Activated naive CD4-positive, alpha-beta T cell treated with anti-CD3 and anti-CD28 coated beads for 36 hours (primary cell): ENCODE data around the gene FKBP7. TPM values are rescaled to one million over a fixed set of nuclear protein-coding genes. Genes with fewer than 3 reads are reported as not detected.

Experiments used
- CTCF ChIA-PET: fragments of 350-600 bp; sonication (Branson Sonifier 250); formaldehyde crosslinking; loops from one replicate; lab custom pipeline; 2021; ENCODE audit warnings: antibody characterized with exemption; lab: Charles Lee
- DNase-seq: peaks from one replicate; pipeline ENCODE4 v3.0.0-alpha.2; 2020
- H3K27ac Mint-ChIP-seq: one replicate; pipeline ENCODE4 v1.8.0; 2021; ENCODE audit warnings: mild to moderate bottlenecking, mixed read lengths
- H3K27me3 Mint-ChIP-seq: one replicate; pipeline ENCODE4 v1.8.0; 2021; ENCODE audit warnings: low read depth, mixed read lengths
- H3K36me3 Mint-ChIP-seq: one replicate; pipeline ENCODE4 v1.8.0; 2021; ENCODE audit warnings: low read depth, mixed read lengths
- H3K4me1 Mint-ChIP-seq: one replicate; pipeline ENCODE4 v1.8.0; 2021; ENCODE audit warnings: low read depth, mixed read lengths
- H3K4me3 Mint-ChIP-seq: one replicate; pipeline ENCODE4 v1.8.0; 2021; ENCODE audit warnings: mild to moderate bottlenecking, moderate library complexity, mixed read lengths
- H3K9me3 Mint-ChIP-seq: one replicate; pipeline ENCODE4 v1.8.0; 2021; ENCODE audit warnings: mixed read lengths
- intact Hi-C: fragments of 100-400 bp; cut with micrococcal nuclease; formaldehyde crosslinking; loops from one replicate; pipeline ENCODE4 v1.15.1; 2023
- total RNA-seq, 2 experiments: library from RNA; stranded (reverse); gene quantifications; one replicate each; pipeline ENCODE4 v1.2.3, GENCODE V29; 2021

FKBP7 gene
- total RNA-seq, 2 experiments from 2014 or later = 2.2 to 3.1 TPM

DNA sequence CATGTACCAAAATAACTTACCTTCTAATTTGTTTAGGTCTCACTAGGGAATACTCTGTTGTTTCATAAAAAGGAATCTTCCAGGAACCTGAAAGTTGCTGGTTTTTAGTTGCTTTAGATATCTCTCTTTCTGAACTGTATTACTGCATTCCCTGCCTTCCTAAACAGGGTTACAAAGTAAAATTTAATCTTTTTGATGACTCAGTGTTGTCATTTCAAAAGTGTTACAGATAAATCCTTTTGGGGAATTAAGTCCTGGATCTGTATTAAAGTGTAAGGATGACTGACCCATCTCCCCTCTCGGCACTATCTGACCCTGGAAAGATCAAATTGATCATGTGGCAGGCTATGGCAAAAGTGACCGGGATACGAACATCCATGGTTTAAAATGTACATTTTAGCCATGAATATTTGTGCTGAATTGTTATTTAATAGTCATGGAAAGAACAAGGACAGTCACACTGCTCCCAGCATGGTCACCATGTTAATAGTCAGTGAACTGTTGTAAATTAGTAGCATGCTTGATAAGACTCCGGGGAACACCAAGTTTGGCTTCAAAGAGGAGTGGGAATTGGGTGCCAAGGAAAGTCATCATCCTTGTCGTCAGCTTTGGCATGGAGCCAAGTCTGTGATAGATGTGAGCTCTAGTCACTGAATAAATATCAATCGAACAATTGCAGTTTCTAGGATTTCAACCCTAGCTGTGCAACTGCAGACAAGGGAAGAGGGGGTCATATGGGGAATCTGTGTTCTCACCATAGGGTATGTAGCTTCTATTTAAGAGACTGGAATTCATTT, 6.0 kb upstream of the FKBP7 start:
- Mint-ChIP-seq H3K4me3 (no peak overlapping the region), H3K4me1 (peaks cover 39% of the 10 kb centered on the region), H3K9me3 (no peaks in the 10 kb centered on the region), H3K36me3 (peaks cover 16% of the 10 kb centered on the region), H3K27me3 (no peaks in the 10 kb centered on the region), H3K27ac (no peak overlapping the region)
- CTCF ChIA-PET = interaction anchor here (0.7 kb wide), 1 partner anchor 21 kb away, joined by 4 read pairs; no protein-coding TSS in a partner anchor
- intact Hi-C loops = no loop called here
- DNase-seq = no peak

DNA sequence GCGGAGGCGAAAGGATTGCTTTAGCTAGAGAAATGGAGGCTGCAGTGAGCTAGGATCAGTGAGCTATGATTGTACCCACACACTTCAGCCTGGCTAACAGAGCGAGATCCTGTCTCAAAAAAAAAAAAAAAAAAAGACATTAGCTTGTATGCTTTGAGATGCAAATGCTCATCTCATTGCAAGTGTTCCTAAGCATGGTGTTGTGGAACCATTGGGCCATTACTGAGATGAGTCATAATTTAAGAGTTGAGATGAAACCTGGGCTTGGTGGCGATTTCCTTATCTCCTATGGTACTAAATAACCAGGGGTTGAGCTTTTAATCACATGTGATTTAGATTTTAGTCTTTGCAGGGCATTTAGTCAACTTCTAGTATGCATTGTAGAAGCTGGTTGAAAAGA, 4.0 kb upstream of the FKBP7 start:
- Mint-ChIP-seq H3K9me3 (no peaks in the 10 kb centered on the region), H3K36me3 (peaks cover 14% of the 10 kb centered on the region), H3K4me1 (peaks cover 39% of the 10 kb centered on the region), H3K27ac (no peak overlapping the region), H3K27me3 (no peaks in the 10 kb centered on the region), H3K4me3 (peak overlapping the region; percentile 44)
- CTCF ChIA-PET = interaction anchor here (0.5 to 1.9 kb wide), 7 partner anchors 13 to 1318 kb away, joined by 3 to 7 read pairs (median 4); partner anchors contain the start of genes PJVK, PRKRA and RBM45
- DNase-seq = peak; percentile 13
- intact Hi-C loops = no loop called here

DNA sequence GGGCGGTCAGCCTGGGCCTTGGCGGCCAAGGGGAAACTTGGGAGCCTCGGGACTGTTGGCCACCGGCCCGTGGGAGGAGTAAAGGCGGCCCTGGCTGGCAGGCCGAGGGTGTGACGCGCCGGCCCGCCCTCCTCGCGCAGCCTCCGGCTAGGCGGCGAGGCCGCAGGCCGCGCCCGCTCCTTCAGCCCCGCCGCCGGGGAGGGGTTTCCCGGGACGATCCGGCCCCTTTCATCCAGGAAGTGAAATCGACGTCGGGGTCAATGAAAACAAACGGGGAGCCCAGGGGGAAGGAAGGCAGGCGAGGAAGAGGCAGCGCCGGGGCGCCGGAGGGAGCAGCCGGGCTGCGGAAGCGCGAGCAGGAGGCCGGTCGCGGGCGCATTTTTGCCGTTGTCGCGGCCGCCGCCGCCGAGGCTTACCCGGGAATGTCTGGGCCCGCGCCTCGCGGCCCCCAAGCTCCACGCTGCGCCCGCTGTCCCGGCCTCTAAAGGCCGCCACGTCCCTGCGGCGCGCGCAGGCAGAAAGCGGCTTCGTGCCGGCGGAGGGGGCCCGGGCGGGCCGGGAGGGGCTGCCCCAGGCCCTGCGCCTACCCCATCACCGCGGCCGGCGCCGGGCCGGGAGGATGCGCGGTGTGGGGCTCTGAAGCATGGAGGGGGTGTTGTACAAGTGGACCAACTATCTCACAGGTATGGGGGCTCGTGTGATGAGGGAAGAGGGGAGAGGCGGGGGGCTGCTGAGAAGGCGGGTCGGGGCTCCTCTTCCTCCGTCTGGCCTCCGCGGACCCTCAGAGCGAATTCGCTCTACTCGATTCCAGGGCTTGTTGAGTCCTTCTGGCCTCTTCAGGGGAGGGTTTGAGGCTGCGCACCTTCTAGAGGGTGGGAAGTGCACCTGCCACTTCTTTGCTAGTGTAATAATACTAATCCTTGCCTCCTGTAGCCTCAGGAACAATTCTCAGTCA, 2.1 kb upstream of the FKBP7 start, which contains the start of gene PLEKHA3:
TSS of gene PLEKHA3 (plus strand) at position 231 of the 955 bp plus-strand sequence. CDS start at position 644, 413 bp downstream.
- H3K4me3 Mint-ChIP-seq = peak within 1 kb of the TSS; percentile 96
- H3K9me3 Mint-ChIP-seq = no peaks in the 10 kb centered on the region
- CTCF ChIA-PET = interaction anchor here (0.8 to 1.9 kb wide), 3 partner anchors 12 to 42 kb away, joined by 3 to 7 read pairs (median 3); no protein-coding TSS in a partner anchor
- peaks cover 6% of the 10 kb centered on the region for H3K36me3 Mint-ChIP-seq
- peak; percentile 80 for DNase-seq
- H3K4me1 Mint-ChIP-seq = peaks cover 46% of the 10 kb centered on the region
- no peaks in the 10 kb centered on the region for H3K27me3 Mint-ChIP-seq
- peak within 1 kb of the TSS; percentile 95 for H3K27ac Mint-ChIP-seq
- intact Hi-C loops = loop anchor here (1.0 kb wide), 1 partner anchor 286 kb away; the partner anchor contains the start of gene OSBPL6

DNA sequence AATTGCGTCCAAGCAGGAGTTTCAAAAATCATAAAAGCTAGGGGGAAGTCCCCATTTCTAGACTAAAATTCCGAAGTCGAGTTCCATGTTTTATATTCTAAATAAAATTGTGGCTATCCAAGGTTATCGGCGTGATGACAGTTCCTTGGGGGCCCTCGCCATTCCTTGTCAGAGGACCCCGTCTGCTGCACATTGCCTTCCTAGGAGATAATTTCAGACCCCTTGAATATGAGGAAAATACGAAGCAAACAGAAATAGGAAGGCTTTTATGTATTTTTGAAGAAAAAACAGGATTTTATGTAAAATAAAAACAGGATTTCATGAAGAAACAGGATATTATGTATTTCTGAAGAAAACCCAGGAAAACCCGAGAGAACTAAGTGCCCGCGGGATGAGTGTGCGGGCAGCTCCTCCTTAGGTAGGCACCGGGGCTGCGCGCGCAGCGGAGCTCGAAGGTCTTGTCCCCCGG, 1.4 kb upstream of the FKBP7 start:
- CTCF ChIA-PET = interaction anchor here (0.8 to 1.4 kb wide), 2 partner anchors 13 to 43 kb away, joined by 3 read pairs; no protein-coding TSS in a partner anchor
- Mint-ChIP-seq H3K4me1 (peaks cover 46% of the 10 kb centered on the region), H3K9me3 (no peaks in the 10 kb centered on the region), H3K36me3 (peaks cover 5% of the 10 kb centered on the region), H3K27ac (no peak overlapping the region), H3K4me3 (peak overlapping the region; percentile 96), H3K27me3 (no peaks in the 10 kb centered on the region)
- intact Hi-C loops = loop anchor here (1.0 to 10.0 kb wide), 7 partner anchors 44 to 1525 kb away; partner anchors contain the start of gene CWC22
- no peak for DNase-seq

DNA sequence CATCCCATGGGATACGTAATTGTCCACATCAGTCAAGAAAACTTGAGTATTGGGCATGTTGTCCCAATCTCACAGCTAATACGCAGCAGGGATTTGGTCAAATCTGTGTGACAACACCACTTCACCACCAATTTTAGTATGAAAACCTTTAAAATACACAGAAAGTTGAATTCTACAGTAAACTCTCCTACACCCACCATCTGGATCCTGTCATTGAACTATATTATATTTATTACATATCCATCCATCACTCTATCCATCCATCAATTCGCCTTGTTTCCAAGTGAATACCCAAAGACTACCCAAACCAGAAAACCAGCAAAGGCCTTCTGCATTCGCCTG, 846 bp upstream of the FKBP7 start:
- peaks cover 41% of the 10 kb centered on the region for H3K4me1 Mint-ChIP-seq
- H3K4me3 Mint-ChIP-seq = peak overlapping the region; percentile 96
- H3K27ac Mint-ChIP-seq = peak overlapping the region; percentile 95
- peaks cover 5% of the 10 kb centered on the region for H3K36me3 Mint-ChIP-seq
- H3K9me3 Mint-ChIP-seq = no peaks in the 10 kb centered on the region
- no peak for DNase-seq
- intact Hi-C loops = loop anchor here (1.0 to 10.0 kb wide), 7 partner anchors 44 to 1526 kb away; partner anchors contain the start of gene CWC22
- CTCF ChIA-PET = interaction anchor here (1.4 kb wide), 1 partner anchor 44 kb away, joined by 3 read pairs; no protein-coding TSS in a partner anchor
- no peaks in the 10 kb centered on the region for H3K27me3 Mint-ChIP-seq

DNA sequence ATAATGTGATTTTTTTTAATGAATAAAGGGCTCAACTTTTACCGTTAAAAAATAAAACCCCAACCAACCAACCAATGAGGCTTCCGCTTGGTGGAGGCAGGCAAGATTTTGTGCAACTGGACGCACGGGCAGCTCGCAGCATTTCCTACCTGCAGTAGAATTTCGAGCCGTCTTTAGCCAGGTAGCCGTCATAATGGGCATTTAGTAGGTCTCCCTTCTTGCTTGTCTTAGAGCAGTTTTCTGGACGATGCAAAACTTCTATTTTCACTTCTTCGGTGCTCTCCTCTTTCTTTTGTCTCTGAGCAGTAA, 316 bp downstream of the FKBP7 start:
- Mint-ChIP-seq H3K4me3 (peak overlapping the region; percentile 96), H3K27ac (peak overlapping the region; percentile 95), H3K4me1 (peaks cover 41% of the 10 kb centered on the region), H3K36me3 (peaks cover 5% of the 10 kb centered on the region), H3K27me3 (no peaks in the 10 kb centered on the region), H3K9me3 (no peaks in the 10 kb centered on the region)
- peak; percentile 31 for DNase-seq
- CTCF ChIA-PET = no interaction called here
- intact Hi-C loops = loop anchor here (1.0 to 10.0 kb wide), 10 partner anchors 28 to 1527 kb away; partner anchors contain the start of gene CWC22

DNA sequence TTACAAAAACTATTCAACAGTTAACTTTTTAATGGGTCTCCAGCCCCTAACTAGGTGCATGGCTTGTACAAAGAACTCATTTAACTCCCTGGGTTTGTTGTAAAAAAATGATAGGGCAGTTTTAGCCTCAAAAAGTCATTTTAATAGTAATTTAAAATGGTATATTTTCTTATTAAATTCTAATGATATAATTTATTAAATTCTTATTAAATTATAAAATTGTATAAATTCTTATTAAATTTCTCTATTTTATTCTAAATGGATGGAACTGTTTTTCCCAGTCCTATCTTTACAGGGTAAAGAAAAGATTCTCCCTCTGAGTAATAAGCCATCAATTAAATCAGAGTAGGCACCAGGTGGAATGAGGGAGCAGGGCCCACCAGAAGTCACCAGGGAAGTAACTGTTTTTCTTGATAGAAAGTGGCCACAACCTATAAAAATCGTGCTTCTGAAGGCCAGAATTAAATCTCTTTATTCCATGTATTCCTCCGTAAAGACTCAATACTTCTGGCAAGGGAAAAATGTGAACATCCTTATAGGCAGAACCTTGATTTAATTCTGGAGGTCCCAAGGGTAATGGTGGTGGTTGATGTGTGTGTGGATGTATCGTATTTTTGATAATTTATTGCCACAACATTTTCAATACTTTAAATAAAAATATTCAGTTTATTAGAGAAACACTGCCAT, 814 bp downstream of the FKBP7 start:
- Mint-ChIP-seq H3K36me3 (peaks cover 5% of the 10 kb centered on the region), H3K27me3 (no peaks in the 10 kb centered on the region), H3K27ac (no peak overlapping the region), H3K9me3 (no peaks in the 10 kb centered on the region), H3K4me1 (peaks cover 36% of the 10 kb centered on the region), H3K4me3 (peak overlapping the region; percentile 96)
- CTCF ChIA-PET = no interaction called here
- no peak for DNase-seq
- intact Hi-C loops = loop anchor here (1.0 to 10.0 kb wide), 10 partner anchors 27 to 1527 kb away; partner anchors contain the start of gene CWC22

DNA sequence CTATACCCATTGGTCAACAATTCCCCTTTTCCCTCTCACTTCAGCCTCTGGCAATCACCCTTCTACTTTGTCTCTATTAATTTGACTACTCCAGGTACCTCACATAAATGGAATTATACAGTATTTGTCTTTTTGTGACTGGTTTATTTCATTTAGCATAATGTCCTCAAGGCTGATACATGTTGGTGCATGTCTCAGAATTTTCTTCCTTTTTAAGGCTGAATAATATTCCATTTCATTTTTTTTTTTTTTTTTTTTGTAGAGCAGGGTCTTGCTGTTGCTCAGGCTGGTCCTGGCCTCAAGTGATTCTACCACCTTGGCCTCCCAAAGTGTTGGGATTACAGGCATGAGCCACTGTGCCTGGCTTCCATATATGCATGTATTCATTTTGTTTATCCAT, 1.9 kb downstream of the FKBP7 start:
- intact Hi-C loops = loop anchor here (10.0 kb wide), 1 partner anchor 1528 kb away; the partner anchor contains the start of gene CWC22
- no peak overlapping the region for H3K4me3 Mint-ChIP-seq
- no peaks in the 10 kb centered on the region for H3K27me3 Mint-ChIP-seq
- DNase-seq = no peak
- H3K4me1 Mint-ChIP-seq = peaks cover 25% of the 10 kb centered on the region
- H3K36me3 Mint-ChIP-seq = peaks cover 5% of the 10 kb centered on the region
- H3K9me3 Mint-ChIP-seq = no peaks in the 10 kb centered on the region
- no peak overlapping the region for H3K27ac Mint-ChIP-seq
- CTCF ChIA-PET = interaction anchor here (0.8 kb wide), 1 partner anchor 13 kb away, joined by 3 read pairs; no protein-coding TSS in a partner anchor

DNA sequence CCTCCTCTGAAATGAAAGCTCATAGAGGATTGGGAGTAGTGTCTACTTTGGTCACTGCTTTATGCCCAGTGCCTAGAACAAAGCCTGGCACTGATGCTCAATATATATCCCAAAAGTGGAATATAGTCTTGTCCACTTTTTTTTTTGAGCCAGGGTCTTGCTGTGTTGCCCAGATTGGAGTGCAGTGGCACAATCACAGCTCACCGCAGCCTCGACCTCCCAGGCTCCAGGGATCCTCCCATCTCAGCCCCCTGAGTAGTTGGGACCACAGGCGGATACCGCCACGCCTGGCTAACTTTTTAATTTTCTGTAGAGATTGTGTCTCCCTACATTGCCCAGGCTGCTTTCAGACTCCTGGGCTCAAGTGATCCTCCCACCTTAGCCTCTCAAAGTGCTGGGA, 3.8 kb downstream of the FKBP7 start:
- Mint-ChIP-seq H3K27ac (no peak overlapping the region), H3K36me3 (peaks cover 5% of the 10 kb centered on the region), H3K4me1 (peaks cover 19% of the 10 kb centered on the region), H3K27me3 (no peaks in the 10 kb centered on the region), H3K4me3 (no peak overlapping the region), H3K9me3 (no peaks in the 10 kb centered on the region)
- CTCF ChIA-PET = interaction anchor here (0.7 to 1.6 kb wide), 2 partner anchors 20 to 55 kb away, joined by 3 read pairs; no protein-coding TSS in a partner anchor
- intact Hi-C loops = loop anchor here (10.0 kb wide), 1 partner anchor 1530 kb away; the partner anchor contains the start of gene CWC22
- no peak for DNase-seq

DNA sequence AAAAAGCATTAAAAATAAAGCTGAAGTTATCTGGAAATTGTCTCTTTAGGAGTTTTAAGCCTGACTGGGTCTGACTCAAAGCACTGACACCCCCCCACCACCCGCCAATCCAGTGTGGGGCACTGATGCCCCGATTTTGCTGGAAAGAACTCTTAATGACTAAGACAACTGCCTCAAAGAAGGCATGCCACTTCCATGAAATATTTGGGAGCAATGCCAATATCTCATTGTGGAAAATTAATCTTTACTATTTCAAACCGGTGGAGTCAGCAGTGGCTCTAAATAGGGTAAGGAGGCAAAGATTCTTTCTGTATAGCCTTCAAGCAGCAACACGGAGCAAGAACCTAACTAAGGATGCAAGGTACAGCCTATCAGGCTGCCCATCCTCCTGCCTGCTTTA, 4.5 kb downstream of the FKBP7 start:
- Mint-ChIP-seq H3K27me3 (no peaks in the 10 kb centered on the region), H3K4me3 (no peak overlapping the region), H3K9me3 (no peaks in the 10 kb centered on the region), H3K4me1 (peaks cover 13% of the 10 kb centered on the region), H3K27ac (no peak overlapping the region), H3K36me3 (peaks cover 5% of the 10 kb centered on the region)
- DNase-seq = no peak
- intact Hi-C loops = loop anchor here (10.0 kb wide), 1 partner anchor 1531 kb away; the partner anchor contains the start of gene CWC22
- CTCF ChIA-PET = interaction anchor here (0.7 to 1.6 kb wide), 2 partner anchors 20 to 54 kb away, joined by 3 read pairs; no protein-coding TSS in a partner anchor

DNA sequence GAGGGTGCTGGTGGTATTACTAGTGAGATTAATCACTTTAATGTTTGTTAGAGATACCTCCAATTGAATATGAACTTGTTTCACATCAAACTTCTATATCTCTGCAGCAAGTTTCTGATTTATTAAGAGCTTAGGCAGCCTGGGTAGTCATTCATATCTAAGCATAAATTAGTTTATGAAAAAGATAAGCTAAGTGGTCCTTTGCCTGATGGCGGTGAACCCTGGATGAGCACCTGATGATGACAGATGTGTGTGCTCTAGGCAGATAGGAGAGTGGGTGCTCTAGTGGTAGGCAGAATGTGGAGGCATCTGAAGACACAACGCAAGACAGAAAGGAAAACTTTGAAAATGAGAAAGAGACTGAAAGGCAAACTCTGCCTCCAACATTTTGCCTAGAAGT, 5.0 kb downstream of the FKBP7 start:
- Mint-ChIP-seq H3K9me3 (no peaks in the 10 kb centered on the region), H3K27ac (no peak overlapping the region), H3K4me3 (no peak overlapping the region), H3K36me3 (peaks cover 3% of the 10 kb centered on the region), H3K4me1 (peaks cover 13% of the 10 kb centered on the region), H3K27me3 (no peaks in the 10 kb centered on the region)
- intact Hi-C loops = loop anchor here (10.0 kb wide), 1 partner anchor 1531 kb away; the partner anchor contains the start of gene CWC22
- no peak for DNase-seq
- CTCF ChIA-PET = no interaction called here
